ENCODE data around the gene FAM111B.
"Not testable (repeated sequence)": the region's sequence is repeated elsewhere in the genome, so short reads cannot be mapped to it uniquely, and the experiment has no call there.

The FAM111B gene

DNA sequence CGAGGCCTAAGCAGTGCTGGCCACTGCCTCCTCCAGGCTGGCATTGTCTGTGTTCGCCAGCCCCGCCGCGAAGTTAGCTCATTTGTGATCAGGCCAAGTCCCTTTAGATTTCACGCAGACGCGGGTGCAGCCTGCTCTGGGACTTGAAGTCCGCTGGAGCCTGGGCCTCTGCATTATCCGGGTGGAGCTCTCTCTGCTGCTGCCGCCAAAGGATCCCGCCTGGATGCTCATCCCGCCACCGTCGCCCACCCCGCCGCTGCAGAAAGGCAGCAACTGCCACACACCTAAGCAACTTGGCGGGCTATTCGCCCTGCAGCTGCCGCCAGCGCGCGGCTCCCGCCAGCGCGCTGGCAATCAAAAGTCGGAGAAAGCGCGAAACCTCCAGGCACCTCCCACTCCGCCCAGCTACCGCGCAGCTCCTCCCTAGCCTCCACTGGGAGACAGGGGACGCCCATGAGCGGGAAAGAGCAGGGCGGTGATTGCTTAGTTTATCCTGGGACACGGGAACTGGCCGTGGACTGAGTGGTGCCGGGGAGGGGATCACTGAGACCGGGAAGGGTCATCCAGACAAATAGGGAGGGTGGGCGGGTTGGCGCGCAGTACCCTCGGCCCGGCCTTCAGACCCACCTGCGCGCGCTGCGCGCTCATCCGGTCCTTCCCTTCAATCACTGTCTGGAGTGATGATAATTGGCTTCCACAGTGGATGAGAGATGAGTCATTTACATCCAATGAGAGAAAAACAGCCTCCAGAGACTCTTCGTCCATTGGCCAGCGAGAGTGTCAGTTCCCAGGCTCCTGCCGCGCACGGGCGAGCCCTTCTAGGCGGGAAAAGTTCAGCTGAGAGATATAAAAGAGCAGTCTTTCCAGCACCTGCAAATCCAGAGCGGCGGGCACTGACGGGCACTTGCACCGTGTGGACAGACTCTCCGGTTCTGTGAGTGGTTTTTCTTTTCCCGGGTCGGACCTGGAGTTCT is at the start of gene FAM111B:
Gene FAM111B (plus strand): TSS at position 875 of the 974 bp plus-strand sequence. CDS start 2,389 bp downstream, outside the sequence.
- DNase-seq (ENCODE audit: low spot score in 2 of 2) (peak; percentile 22 to 36), ATAC-seq (replicated peaks; ENCODE audit: extremely low read depth, poor library complexity, severe bottlenecking) (peak; percentile 85)
- Mint-ChIP-seq H3K4me3 (peak within 1 kb of the TSS; percentile 84), H3K27ac (ENCODE audit: low read depth) (peak within 1 kb of the TSS; percentile 72), H3K27me3 (peaks cover 9% of the 10 kb centered on the region), H3K36me3 (ENCODE audit: insufficient read depth) (peaks cover 3% of the 10 kb centered on the region), H3K9me3 (no peaks in the 10 kb centered on the region), H3K4me1 (peaks cover 37% of the 10 kb centered on the region)

DNA sequence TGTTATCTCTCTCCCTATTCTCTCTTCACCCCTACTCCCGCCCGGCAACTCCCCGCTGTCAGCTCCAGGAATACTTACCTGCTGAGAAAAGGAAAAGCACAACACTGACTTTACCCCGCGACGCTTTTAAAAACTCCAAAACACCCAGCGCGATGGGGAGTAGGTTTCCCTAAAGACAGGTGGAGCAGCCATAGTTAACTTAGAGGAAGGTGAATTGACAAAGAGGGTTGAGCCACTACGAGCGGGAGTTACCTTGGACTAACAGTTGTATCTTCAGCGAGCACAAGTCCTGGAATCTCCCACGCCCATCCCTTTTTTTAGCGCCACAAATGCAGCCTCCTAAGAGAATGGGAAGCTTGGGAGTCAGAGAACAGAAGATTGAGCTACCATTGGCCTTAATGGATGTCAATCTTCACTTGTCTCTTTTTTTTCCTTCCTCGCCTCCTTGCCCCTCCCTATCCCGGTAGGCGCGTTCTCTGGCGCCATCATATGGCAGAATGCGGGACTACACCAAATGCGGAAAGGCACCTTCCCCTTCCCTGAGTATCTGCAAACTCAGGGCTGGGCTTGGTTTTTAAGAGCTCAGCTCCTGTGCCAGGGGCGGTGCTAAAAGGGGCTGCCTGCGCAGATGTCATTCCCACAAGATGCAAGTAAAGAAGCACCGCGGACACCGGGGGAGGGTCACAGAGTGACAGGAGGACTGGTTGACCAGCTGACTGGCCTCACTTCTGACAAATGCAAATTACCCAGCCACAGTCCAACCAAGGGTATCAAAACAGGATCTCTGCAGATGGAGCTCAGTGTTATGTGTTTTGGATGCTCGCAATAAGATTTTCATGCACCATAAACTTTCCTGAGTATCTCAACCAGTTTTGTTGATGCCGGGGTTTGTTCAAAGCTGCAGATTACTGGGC is 48.7 kb upstream of the FAM111B start:
- ATAC-seq (replicated peaks; ENCODE audit: extremely low read depth, poor library complexity, severe bottlenecking), result peak; percentile 67
- peak overlapping the region; percentile 64 for H3K4me3 Mint-ChIP-seq
- H3K9me3 Mint-ChIP-seq; H3K36me3 Mint-ChIP-seq (ENCODE audit: insufficient read depth); H3K27ac Mint-ChIP-seq (ENCODE audit: low read depth); H3K4me1 Mint-ChIP-seq: not testable (repeated sequence)
- peaks cover 86% of the 10 kb centered on the region for H3K27me3 Mint-ChIP-seq
- peak; percentile 67 to 74 for DNase-seq (ENCODE audit: low spot score in 2 of 2)

DNA sequence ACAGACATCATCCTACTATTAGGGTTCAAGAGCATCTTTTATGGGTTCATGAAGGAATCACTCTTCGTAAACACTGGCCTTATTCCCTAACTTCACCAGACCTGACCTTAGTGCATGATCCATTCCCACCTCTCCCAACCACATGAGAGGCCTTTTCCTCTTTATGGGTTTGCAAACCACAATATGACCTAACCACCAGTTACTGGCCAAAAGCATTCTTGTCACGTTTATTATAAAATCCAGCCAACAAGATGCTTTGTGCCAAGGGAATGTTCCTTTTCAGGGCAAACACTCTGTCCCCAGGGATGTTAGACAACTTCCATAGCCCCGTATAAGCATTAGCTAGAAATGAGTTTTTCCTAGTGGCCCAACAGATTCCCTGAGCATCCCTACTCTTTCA is 46.9 kb upstream of the FAM111B start:
- peaks cover 90% of the 10 kb centered on the region for H3K27me3 Mint-ChIP-seq
- not testable (repeated sequence) for H3K9me3 Mint-ChIP-seq; H3K36me3 Mint-ChIP-seq (ENCODE audit: insufficient read depth); H3K27ac Mint-ChIP-seq (ENCODE audit: low read depth); ATAC-seq (replicated peaks; ENCODE audit: extremely low read depth, poor library complexity, severe bottlenecking); DNase-seq (ENCODE audit: low spot score in 2 of 2); H3K4me3 Mint-ChIP-seq; H3K4me1 Mint-ChIP-seq

DNA sequence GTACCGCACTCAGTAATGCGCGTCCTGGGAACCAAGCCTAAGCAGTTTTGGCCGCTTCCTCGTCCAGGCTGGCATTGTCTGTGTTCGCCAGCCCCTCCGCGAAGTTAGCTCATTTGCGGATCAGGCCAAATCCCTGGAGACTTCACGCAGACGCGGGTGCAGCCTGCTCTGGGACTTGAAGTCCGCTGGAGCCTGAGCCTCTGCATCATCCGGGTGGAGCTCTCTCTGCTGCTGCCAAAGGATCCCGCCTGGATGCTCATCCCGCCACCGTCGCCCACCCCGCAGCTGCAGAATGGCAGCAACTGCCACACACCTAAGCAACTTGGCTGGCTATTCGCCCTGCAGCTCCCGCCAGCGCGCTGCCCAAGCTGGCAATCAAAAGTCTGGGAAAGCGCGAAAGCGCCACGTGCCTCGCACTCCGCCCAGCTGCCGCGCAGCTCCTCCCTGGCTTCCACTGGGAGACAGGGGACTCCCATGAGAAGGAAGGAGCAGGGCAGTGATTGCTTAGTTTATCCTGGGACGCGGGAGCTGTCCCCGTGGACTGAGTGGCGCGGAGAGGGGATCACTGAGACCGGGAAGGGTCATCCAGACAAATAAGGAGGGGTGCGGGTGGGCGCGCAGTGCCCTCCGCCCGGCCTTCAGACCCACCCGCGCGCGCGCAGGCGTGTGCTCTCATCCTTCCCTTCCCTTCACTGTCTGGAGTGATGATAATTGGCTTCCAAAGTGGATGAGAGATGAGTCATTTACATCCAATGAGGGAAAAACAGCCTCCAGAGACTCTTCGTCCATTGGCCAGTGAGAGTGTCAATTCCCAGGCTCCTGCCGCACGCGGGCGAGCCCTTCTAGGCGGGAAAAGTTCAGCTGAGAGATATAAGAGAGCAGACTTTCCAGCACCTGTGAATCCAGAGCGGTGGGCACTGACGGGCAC is 44.2 kb upstream of the FAM111B start:
- no peak overlapping the region for H3K27ac Mint-ChIP-seq (ENCODE audit: low read depth)
- no peak overlapping the region for H3K4me3 Mint-ChIP-seq
- peaks cover 88% of the 10 kb centered on the region for H3K27me3 Mint-ChIP-seq
- no peak for DNase-seq (ENCODE audit: low spot score in 2 of 2)
- no peaks in the 10 kb centered on the region for H3K9me3 Mint-ChIP-seq
- no peaks in the 10 kb centered on the region for H3K36me3 Mint-ChIP-seq (ENCODE audit: insufficient read depth)
- ATAC-seq (replicated peaks; ENCODE audit: extremely low read depth, poor library complexity, severe bottlenecking), result no peak
- H3K4me1 Mint-ChIP-seq, result peaks cover 8% of the 10 kb centered on the region

DNA sequence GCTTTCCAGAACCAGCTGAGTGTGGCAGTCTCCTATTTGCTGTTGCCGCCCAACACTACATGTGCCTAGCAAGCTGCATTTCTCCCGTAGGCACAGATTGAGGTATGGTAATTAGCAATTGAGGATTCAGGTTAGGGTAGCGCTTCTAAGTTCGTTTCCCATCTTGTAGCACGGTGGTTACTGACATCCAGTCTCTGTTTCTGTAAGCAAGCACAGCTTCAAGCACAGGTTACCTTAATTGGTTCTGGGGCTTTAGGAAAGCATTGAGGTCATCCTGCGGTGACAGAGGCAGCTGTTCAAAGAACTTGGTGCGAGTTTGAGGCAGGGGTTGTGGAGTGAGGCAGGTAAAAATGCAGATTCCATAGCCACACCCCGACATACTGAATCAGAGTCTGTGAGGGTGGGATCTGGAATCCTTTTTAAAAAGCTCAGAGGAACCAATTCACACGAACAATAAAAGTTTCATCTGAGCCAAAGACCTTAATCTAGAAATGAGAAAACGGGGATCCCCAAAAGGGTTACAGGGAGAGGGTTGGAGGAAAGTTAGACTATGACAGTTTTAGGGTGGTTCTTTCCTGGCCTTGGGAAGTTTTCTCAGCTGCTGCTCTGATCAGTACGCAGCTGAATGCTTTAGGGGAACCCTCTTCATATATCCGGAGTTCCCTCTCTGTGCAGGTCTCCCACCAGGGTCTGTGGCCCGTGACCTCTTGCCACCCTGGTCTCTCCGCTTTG is 42.9 kb upstream of the FAM111B start:
- DNase-seq (ENCODE audit: low spot score in 2 of 2); H3K27ac Mint-ChIP-seq (ENCODE audit: low read depth); H3K4me3 Mint-ChIP-seq; H3K9me3 Mint-ChIP-seq; H3K36me3 Mint-ChIP-seq (ENCODE audit: insufficient read depth); ATAC-seq (replicated peaks; ENCODE audit: extremely low read depth, poor library complexity, severe bottlenecking); H3K4me1 Mint-ChIP-seq: not testable (repeated sequence)
- peaks cover 78% of the 10 kb centered on the region for H3K27me3 Mint-ChIP-seq

DNA sequence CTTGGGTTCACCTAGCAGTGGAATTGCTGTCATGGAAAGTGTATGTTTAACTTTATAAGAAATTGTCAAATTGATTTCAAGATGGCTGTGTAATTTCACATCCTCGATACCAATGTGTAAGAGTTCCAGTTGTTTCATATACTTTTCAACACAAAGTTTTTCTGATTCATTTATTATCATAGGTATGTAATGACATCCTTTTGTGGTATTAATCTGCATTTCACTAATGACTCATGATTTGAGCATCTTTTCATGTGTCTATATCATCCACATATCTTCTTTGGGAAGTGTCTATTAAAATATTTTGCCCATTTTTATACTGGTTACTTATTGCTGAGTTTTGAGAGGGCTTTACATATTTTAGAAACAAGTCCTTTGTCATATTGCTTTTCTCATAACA is 38.0 kb upstream of the FAM111B start:
- H3K9me3 Mint-ChIP-seq, result no peaks in the 10 kb centered on the region
- H3K27ac Mint-ChIP-seq (ENCODE audit: low read depth), result no peak overlapping the region
- H3K4me3 Mint-ChIP-seq, result no peak overlapping the region
- DNase-seq (ENCODE audit: low spot score in 2 of 2), result no peak
- peaks cover 73% of the 10 kb centered on the region for H3K27me3 Mint-ChIP-seq
- no peaks in the 10 kb centered on the region for H3K36me3 Mint-ChIP-seq (ENCODE audit: insufficient read depth)
- no peaks in the 10 kb centered on the region for H3K4me1 Mint-ChIP-seq
- no peak for ATAC-seq (replicated peaks; ENCODE audit: extremely low read depth, poor library complexity, severe bottlenecking)

DNA sequence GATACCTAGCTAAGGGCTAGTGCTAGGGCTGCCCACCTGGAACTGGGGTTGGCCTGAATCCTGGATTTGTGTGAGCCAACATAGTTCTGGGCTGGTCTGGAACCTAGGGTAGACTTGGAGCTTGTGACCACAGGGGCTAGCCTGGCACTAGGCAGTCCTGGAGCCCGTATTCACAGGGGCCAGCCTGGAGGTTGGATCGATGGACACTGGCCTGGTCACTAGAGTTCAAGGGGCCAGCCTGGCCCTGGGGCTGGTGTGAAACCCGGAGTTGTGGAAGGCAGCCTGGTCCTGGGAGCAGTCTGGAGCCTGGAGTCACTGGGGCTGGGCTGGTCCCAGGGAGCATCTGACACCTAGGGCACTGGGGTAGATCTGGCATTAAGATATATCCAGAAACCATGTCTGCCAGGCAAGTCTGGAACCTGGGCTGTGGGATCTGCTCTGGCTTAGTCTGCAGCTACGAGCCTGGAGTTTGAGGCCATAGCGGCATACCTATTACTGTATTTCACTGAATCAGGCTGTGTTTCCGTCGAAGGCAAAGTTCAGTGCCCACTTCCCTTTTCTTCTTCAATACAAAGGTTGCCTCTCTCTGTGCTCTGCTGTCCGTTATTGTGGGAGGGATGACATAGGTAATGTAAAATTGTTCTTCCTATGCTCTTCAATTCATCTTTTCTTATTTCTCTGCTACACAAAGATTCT is 30.0 kb upstream of the FAM111B start:
- DNase-seq (ENCODE audit: low spot score in 2 of 2) (no peak), ATAC-seq (replicated peaks; ENCODE audit: extremely low read depth, poor library complexity, severe bottlenecking) (no peak)
- Mint-ChIP-seq H3K4me1 (no peaks in the 10 kb centered on the region), H3K27ac (ENCODE audit: low read depth) (no peak overlapping the region), H3K4me3 (no peak overlapping the region), H3K9me3 (no peaks in the 10 kb centered on the region), H3K27me3 (peaks cover 75% of the 10 kb centered on the region), H3K36me3 (ENCODE audit: insufficient read depth) (no peaks in the 10 kb centered on the region)

GRCh38 chr11:59078435-59078834 is 28.6 kb upstream of the FAM111B start:
- Mint-ChIP-seq H3K4me1 (no peaks in the 10 kb centered on the region), H3K27me3 (peaks cover 72% of the 10 kb centered on the region), H3K4me3 (no peak overlapping the region), H3K27ac (ENCODE audit: low read depth) (no peak overlapping the region), H3K36me3 (ENCODE audit: insufficient read depth) (no peaks in the 10 kb centered on the region), H3K9me3 (no peaks in the 10 kb centered on the region)
- ATAC-seq (replicated peaks; ENCODE audit: extremely low read depth, poor library complexity, severe bottlenecking), result no peak
- no peak for DNase-seq (ENCODE audit: low spot score in 2 of 2)

GRCh38 chr11:59079086-59079485 is 28.0 kb upstream of the FAM111B start:
- H3K4me3 Mint-ChIP-seq, result no peak overlapping the region
- ATAC-seq (replicated peaks; ENCODE audit: extremely low read depth, poor library complexity, severe bottlenecking), result no peak

GRCh38 chr11:59080421-59080820 is 26.6 kb upstream of the FAM111B start:
- peaks cover 72% of the 10 kb centered on the region for H3K27me3 Mint-ChIP-seq
- not testable (repeated sequence) for H3K4me3 Mint-ChIP-seq; H3K27ac Mint-ChIP-seq (ENCODE audit: low read depth); ATAC-seq (replicated peaks; ENCODE audit: extremely low read depth, poor library complexity, severe bottlenecking); H3K9me3 Mint-ChIP-seq; H3K36me3 Mint-ChIP-seq (ENCODE audit: insufficient read depth); H3K4me1 Mint-ChIP-seq; DNase-seq (ENCODE audit: low spot score in 2 of 2)

More at GRCh38 chr11:59079086-59079485, 28.0 kb upstream of the FAM111B start:
- Mint-ChIP-seq H3K9me3 (no peaks in the 10 kb centered on the region), H3K27ac (ENCODE audit: low read depth) (no peak overlapping the region), H3K36me3 (ENCODE audit: insufficient read depth) (no peaks in the 10 kb centered on the region), H3K27me3 (peaks cover 72% of the 10 kb centered on the region), H3K4me1 (no peaks in the 10 kb centered on the region)
- DNase-seq (ENCODE audit: low spot score in 2 of 2), result no peak

GRCh38 chr11:59081430-59082020 is 25.5 kb upstream of the FAM111B start:
- ATAC-seq (replicated peaks; ENCODE audit: extremely low read depth, poor library complexity, severe bottlenecking); H3K9me3 Mint-ChIP-seq; H3K4me3 Mint-ChIP-seq; H3K36me3 Mint-ChIP-seq (ENCODE audit: insufficient read depth); DNase-seq (ENCODE audit: low spot score in 2 of 2); H3K4me1 Mint-ChIP-seq; H3K27ac Mint-ChIP-seq (ENCODE audit: low read depth): not testable (repeated sequence)
- H3K27me3 Mint-ChIP-seq, result peaks cover 73% of the 10 kb centered on the region

All from central memory CD8-positive, alpha-beta T cell (primary cell).